ENCODE results near the gene PHACTR2. TPM values are rescaled to one million over a fixed set of nuclear protein-coding genes. Genes with fewer than 3 reads are reported as not detected.

PHACTR2 gene
- total and polyA plus RNA-seq, 2 of the 13 experiments (the other 11 are each of a cell fraction or from before 2014, with no cell fraction given): 11.3 to 28.2 TPM

- TF ChIP-seq TBL1XR1 (IDR thresholded peaks at IDR 0.05; ENCODE audit: borderline replicate concordance, low read length, partially characterized antibody): no peak
- TF ChIP-seq, protein P1, sequence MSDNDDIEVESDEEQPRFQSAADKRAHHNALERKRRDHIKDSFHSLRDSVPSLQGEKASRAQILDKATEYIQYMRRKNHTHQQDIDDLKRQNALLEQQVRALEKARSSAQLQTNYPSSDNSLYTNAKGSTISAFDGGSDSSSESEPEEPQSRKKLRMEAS (IDR thresholded peaks at IDR 0.05): peak; percentile 50
- TF ChIP-seq YEATS4 (CRISPR knock-in tag; IDR thresholded peaks at IDR 0.05; ENCODE audit: borderline replicate concordance): 0 out of 2 replicates have a peak, but pooled peaks have one; percentile 42
- TF ChIP-seq ZNF615 (CRISPR knock-in tag; IDR thresholded peaks at IDR 0.05; ENCODE audit: borderline replicate concordance): no peak
- 0 out of 2 replicates have a peak, but pooled peaks have one; percentile 23 for TF ChIP-seq RARA (CRISPR knock-in tag; IDR thresholded peaks at IDR 0.05)
- TF ChIP-seq, protein P2, sequence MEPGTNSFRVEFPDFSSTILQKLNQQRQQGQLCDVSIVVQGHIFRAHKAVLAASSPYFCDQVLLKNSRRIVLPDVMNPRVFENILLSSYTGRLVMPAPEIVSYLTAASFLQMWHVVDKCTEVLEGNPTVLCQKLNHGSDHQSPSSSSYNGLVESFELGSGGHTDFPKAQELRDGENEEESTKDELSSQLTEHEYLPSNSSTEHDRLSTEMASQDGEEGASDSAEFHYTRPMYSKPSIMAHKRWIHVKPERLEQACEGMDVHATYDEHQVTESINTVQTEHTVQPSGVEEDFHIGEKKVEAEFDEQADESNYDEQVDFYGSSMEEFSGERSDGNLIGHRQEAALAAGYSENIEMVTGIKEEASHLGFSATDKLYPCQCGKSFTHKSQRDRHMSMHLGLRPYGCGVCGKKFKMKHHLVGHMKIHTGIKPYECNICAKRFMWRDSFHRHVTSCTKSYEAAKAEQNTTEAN (CRISPR knock-in tag; conservative IDR thresholded peaks at IDR 0.05): peak; percentile 62; the same call in 1 of the 2 replicates
- TF ChIP-seq ZNF274 (CRISPR knock-in tag; IDR thresholded peaks at IDR 0.05): no peak
- TF ChIP-seq FOXA3 (CRISPR knock-in tag; IDR thresholded peaks at IDR 0.05): peak; percentile 89
- no peak for TF ChIP-seq ZNF12 (CRISPR knock-in tag; IDR thresholded peaks at IDR 0.05)
- peak; percentile 27; the same call in 1 of the 2 replicates for TF ChIP-seq TOE1 (CRISPR knock-in tag; IDR thresholded peaks at IDR 0.05)
- no peak for TF ChIP-seq ZIK1 (CRISPR knock-in tag; IDR thresholded peaks at IDR 0.05; ENCODE audit: borderline replicate concordance, low read depth)
- TF ChIP-seq GATAD1 (CRISPR knock-in tag; IDR thresholded peaks at IDR 0.05): 0 out of 2 replicates have a peak, but pooled peaks have one; percentile 37
- peak; percentile 95 for TF ChIP-seq TBX2 (CRISPR knock-in tag; IDR thresholded peaks at IDR 0.05; ENCODE audit: borderline replicate concordance)
- no peak for TF ChIP-seq ZNF296 (CRISPR knock-in tag; conservative IDR thresholded peaks at IDR 0.05)
- TF ChIP-seq, protein P3, sequence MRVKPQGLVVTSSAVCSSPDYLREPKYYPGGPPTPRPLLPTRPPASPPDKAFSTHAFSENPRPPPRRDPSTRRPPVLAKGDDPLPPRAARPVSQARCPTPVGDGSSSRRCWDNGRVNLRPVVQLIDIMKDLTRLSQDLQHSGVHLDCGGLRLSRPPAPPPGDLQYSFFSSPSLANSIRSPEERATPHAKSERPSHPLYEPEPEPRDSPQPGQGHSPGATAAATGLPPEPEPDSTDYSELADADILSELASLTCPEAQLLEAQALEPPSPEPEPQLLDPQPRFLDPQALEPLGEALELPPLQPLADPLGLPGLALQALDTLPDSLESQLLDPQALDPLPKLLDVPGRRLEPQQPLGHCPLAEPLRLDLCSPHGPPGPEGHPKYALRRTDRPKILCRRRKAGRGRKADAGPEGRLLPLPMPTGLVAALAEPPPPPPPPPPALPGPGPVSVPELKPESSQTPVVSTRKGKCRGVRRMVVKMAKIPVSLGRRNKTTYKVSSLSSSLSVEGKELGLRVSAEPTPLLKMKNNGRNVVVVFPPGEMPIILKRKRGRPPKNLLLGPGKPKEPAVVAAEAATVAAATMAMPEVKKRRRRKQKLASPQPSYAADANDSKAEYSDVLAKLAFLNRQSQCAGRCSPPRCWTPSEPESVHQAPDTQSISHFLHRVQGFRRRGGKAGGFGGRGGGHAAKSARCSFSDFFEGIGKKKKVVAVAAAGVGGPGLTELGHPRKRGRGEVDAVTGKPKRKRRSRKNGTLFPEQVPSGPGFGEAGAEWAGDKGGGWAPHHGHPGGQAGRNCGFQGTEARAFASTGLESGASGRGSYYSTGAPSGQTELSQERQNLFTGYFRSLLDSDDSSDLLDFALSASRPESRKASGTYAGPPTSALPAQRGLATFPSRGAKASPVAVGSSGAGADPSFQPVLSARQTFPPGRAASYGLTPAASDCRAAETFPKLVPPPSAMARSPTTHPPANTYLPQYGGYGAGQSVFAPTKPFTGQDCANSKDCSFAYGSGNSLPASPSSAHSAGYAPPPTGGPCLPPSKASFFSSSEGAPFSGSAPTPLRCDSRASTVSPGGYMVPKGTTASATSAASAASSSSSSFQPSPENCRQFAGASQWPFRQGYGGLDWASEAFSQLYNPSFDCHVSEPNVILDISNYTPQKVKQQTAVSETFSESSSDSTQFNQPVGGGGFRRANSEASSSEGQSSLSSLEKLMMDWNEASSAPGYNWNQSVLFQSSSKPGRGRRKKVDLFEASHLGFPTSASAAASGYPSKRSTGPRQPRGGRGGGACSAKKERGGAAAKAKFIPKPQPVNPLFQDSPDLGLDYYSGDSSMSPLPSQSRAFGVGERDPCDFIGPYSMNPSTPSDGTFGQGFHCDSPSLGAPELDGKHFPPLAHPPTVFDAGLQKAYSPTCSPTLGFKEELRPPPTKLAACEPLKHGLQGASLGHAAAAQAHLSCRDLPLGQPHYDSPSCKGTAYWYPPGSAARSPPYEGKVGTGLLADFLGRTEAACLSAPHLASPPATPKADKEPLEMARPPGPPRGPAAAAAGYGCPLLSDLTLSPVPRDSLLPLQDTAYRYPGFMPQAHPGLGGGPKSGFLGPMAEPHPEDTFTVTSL (CRISPR knock-in tag; IDR thresholded peaks at IDR 0.05; ENCODE audit: borderline replicate concordance): no peak; the same call in 1 of the 2 replicates
- TF ChIP-seq ZNF878 (CRISPR knock-in tag; IDR thresholded peaks at IDR 0.05): peak; percentile 77; the same call in 1 of the 2 replicates
- peak; percentile 81; the same call in 1 of the 2 replicates for TF ChIP-seq CREM (IDR thresholded peaks at IDR 0.05)
- TF ChIP-seq CREM (CRISPR knock-in tag; IDR thresholded peaks at IDR 0.05): no peak
- 0 out of 2 replicates have a peak, but pooled peaks have one; percentile 68 for TF ChIP-seq KDM6A (CRISPR knock-in tag; IDR thresholded peaks at IDR 0.05; ENCODE audit: low read depth)
- TF ChIP-seq PHF21A (CRISPR knock-in tag; IDR thresholded peaks at IDR 0.05): 0 out of 2 replicates have a peak, but pooled peaks have one; percentile 36
- TF ChIP-seq, protein P4, sequence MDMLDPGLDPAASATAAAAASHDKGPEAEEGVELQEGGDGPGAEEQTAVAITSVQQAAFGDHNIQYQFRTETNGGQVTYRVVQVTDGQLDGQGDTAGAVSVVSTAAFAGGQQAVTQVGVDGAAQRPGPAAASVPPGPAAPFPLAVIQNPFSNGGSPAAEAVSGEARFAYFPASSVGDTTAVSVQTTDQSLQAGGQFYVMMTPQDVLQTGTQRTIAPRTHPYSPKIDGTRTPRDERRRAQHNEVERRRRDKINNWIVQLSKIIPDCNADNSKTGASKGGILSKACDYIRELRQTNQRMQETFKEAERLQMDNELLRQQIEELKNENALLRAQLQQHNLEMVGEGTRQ (IDR thresholded peaks at IDR 0.05; ENCODE audit: low read depth, low read length): no peak
- TF ChIP-seq, protein P4 (CRISPR knock-in tag; IDR thresholded peaks at IDR 0.05; ENCODE audit: borderline replicate concordance): no peak
Measured at GRCh38 chr6:143747347-143747842, 69.6 kb downstream of the PHACTR2 start (continued).

Data from HepG2 (cell line).